NCI-H1930 (cell line): ENCODE measurements around the gene SBNO2.

ENCODE experiments used
- DNase-seq, 2 experiments: peaks; one replicate each; lab custom pipeline; 2025; lab: John Stamatoyannopoulos, UW

The SBNO2 gene

GRCh38 chr19:1070931-1071791 lies 102.9 kb downstream of the SBNO2 start:
- peak in 1 of 2 experiments; percentile 25 for DNase-seq

DNA sequence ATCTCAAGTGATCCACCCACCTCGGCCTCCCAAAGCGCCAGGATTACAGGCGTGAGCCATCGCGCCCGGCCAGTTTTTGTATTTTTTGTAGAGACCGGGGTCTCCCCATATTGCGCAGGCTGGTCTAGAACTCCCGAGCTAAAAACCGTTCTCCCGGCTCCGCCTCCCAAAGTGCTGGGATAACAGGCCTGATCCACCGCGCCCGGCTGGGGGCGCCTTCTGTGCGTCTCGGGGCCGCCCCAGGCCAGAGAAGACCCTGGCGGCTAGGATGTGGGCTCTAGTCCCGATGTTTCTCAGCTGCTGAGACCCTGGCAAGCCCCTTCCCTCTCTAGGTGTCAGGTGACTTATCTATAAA lies 103.5 kb downstream of the SBNO2 start:
- DNase-seq: peak; percentile 44 to 64

- DNase-seq: no peak
Measured at GRCh38 chr19:1069009-1069779, 104.9 kb downstream of the SBNO2 start.

- no peak for DNase-seq
Measured at GRCh38 chr19:1068009-1069001, 105.8 kb downstream of the SBNO2 start.

- no peak for DNase-seq
Measured at GRCh38 chr19:1067341-1067957, 106.6 kb downstream of the SBNO2 start.

- no peak for DNase-seq
Measured at GRCh38 chr19:1066748-1067340, 107.2 kb downstream of the SBNO2 start, which contains the start of gene ARHGAP45. ARHGAP45 (plus strand) TSS chr19:1067167; CDS start chr19:1067406, 239 bp downstream.

DNA sequence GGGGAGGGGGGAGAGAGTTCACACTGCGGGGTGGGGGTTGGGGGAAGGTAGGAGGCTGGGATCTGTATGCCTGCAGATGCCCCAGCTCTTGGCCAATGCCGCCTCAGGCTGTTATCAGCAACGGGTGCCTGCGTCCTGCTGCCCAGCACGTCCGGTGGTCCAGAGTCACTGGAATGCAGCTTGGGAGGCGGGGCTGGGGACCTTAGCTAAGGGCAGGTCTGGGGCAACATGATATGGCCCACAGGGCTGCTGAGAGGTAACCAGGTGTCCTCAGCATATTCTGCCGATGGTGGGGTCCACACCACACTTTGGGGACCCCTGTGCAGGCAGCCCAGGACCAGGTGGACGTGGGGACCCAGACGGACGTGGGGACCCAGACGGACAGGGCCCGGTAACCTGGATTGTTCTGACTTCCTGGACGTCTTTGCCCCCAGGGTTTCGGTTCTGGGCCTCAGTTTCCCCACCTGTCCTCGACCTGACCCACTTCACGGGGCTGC lies 107.8 kb downstream of the SBNO2 start:
- no peak for DNase-seq

DNA sequence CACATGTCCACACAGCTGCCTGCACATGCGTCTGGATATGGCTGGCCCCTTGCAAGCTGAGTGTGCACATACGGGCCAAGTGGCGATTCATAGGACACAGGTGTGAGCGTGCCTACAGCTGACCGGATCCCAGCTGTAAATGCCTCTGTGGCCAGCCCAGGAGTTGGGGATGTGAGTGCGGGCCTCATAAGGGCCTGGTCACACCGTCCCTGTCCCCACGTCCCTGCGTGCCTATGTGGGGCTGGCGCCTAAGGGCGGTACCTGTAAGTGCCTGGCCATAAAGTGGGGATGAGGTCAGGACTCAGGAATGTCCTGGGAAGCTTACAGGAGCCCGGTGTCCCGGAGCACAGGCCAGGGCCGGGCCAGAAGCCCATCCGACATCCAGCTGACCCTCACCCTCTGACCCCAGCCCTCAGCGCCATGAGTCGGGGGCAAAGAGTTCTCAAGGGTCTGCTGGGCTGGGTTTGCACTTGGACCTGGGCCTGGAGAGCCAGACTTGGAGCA lies 108.4 kb downstream of the SBNO2 start:
- no peak for DNase-seq

- DNase-seq: peak in 1 of 2 experiments; percentile 45
Measured at GRCh38 chr19:1064661-1065605, 109.1 kb downstream of the SBNO2 start.

DNA sequence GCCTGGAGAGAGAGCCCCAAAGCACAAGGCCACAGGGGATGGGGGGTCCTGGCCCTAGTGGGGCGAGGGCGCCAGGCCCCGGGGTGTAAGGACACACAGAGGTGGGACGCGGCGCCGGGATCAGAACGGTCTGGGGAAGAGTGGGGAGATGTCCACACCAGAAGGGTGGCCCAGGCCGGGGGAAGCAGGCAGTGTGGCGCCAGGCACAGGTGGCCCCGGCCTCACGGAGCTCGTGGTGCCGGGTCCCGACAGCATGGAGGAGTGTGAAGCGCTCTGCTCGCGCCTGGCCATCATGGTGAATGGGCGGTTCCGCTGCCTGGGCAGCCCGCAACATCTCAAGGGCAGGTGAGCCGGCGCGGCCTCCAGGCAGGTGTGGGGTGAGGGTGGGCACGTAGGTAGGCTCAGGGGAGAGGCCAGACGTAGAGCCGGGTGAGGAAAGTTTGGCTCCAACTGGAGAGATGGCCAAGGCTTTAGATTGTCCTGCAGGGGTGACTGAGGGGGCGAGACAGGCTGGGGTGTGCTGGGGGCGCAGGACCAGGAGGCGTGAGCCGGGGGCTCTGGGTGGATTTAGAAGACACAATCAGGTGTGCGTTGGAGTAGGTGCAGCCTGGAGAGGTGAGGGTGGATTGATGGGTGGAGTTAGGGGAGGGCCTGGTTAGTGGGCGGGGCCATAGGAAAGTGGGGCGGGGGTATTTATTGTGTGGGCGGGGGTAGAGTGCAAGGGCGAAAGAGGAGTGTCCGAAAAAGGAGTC lies 110.0 kb downstream of the SBNO2 start:
- DNase-seq: no peak

DNA sequence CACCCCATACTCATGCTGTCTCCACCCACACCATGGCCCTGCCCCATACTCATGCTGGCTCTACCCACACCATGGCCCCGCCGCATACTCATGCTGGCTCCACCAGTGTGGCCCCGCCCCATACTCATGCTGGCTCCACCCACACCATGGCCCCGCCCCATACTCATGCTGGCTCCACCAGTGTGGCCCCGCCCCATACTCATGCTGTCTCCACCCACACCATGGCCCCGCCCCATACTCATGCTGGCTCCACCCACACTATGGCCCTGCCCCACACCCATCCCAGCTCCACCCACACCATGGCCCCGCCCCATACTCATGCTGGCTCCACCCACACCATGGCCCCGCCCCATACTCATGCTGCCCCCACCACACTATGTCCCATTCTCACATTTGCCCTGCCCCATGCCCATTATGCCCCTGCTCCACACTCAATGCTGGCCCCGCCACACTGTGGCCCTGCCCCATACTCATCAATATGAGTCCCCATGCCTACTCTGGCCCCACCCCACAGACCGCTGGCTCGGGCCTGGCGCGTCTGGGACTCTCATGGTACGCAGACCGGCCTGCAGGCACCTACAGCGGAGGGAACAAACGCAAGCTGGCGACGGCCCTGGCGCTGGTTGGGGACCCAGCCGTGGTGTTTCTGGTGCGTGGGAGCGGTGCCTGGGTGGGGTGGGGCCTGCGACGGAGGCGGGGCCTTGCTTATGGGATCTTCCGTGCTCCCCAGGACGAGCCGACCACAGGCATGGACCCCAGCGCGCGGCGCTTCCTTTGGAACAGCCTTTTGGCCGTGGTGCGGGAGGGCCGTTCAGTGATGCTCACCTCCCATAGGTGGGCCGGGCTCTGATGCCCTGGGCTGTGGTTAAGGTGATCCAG lies 110.8 kb downstream of the SBNO2 start:
- no peak for DNase-seq

- DNase-seq: no peak
Measured at GRCh38 chr19:1062387-1063029, 111.6 kb downstream of the SBNO2 start.

GRCh38 chr19:1061987-1062386 lies 112.1 kb downstream of the SBNO2 start:
- DNase-seq: no peak

DNA sequence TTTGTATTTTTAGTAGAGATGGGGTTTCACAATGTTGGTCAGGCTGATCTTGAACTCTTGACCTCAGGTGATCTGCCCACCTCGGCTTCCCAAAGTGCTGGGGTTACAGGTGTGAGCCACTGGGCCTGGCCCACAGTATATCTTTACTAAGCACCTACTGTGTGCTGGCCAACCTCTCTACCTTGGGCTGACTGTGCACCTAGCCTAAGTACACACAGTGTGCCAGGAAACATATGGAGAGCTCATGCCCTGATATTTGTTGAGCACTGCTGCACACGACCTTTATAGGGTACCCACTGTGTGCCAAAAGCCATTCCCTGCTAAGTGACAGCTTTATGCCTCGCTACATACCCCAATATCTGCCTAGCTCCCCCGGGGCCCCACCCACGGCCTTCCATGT lies 113.4 kb downstream of the SBNO2 start:
- DNase-seq: no peak

DNA sequence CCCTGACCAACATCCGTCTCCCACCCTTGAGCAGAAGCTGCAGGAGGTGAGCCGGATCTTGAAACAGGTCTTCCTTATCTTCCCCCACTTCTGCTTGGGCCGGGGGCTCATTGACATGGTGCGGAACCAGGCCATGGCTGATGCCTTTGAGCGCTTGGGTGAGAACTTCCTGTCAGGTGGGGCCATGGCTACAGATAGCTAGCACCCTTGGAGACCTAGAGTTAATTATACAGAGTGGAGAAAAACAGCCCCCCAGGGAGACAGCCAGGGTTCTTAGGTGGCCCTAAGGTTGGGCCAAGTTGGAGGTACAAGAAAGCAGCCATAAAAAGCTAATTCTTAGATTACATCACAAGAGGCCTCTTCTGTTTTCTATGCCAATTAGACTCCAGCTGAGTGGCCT lies 116.0 kb downstream of the SBNO2 start:
- no peak for DNase-seq
